ENCODE results near the gene USP46.

Gene USP46

GRCh38 chr4:52622564-52622963, 36.5 kb downstream of the USP46 start:
- H3K27ac ChIP-seq = no peak overlapping the region
- TF ChIP-seq CTCF (IDR thresholded peaks at IDR 0.05) (no peak), ZFX (IDR thresholded peaks at IDR 0.05; ENCODE audit: borderline replicate concordance) (no peak)

GRCh38 chr4:52621567-52621966, 37.5 kb downstream of the USP46 start:
- no peak overlapping the region for H3K27ac ChIP-seq
- TF ChIP-seq CTCF (IDR thresholded peaks at IDR 0.05) (no peak), ZFX (IDR thresholded peaks at IDR 0.05; ENCODE audit: borderline replicate concordance) (no peak)

GRCh38 chr4:52619591-52619931, 39.5 kb downstream of the USP46 start:
- TF ChIP-seq ZFX (IDR thresholded peaks at IDR 0.05; ENCODE audit: borderline replicate concordance) (no peak), CTCF (IDR thresholded peaks at IDR 0.05) (no peak)
- H3K27ac ChIP-seq = no peak overlapping the region

GRCh38 chr4:52618795-52619590, 40.1 kb downstream of the USP46 start:
- H3K27ac ChIP-seq = no peak overlapping the region
- no peak for TF ChIP-seq CTCF (IDR thresholded peaks at IDR 0.05)
- TF ChIP-seq ZFX (IDR thresholded peaks at IDR 0.05; ENCODE audit: borderline replicate concordance) = no peak

- H3K27ac ChIP-seq = no peak overlapping the region
- TF ChIP-seq CTCF (IDR thresholded peaks at IDR 0.05) = no peak
- TF ChIP-seq ZFX (IDR thresholded peaks at IDR 0.05; ENCODE audit: borderline replicate concordance) = no peak
Observed at GRCh38 chr4:52617336-52618020, 41.6 kb downstream of the USP46 start.

GRCh38 chr4:52614241-52614640, 44.9 kb downstream of the USP46 start:
- TF ChIP-seq CTCF (IDR thresholded peaks at IDR 0.05) (no peak), ZFX (IDR thresholded peaks at IDR 0.05; ENCODE audit: borderline replicate concordance) (no peak)
- no peak overlapping the region for H3K27ac ChIP-seq

- H3K27ac ChIP-seq = no peak overlapping the region
- TF ChIP-seq CTCF (IDR thresholded peaks at IDR 0.05) (no peak), ZFX (IDR thresholded peaks at IDR 0.05; ENCODE audit: borderline replicate concordance) (no peak)
Observed at GRCh38 chr4:52612341-52612740, 46.8 kb downstream of the USP46 start.
